WTC11 (cell line): Measurements from ENCODE around the gene HCST. TPM values are rescaled to one million over a fixed set of nuclear protein-coding genes. Genes with fewer than 3 reads are reported as not detected.
"Not testable (repeated sequence)": the region's sequence is repeated elsewhere in the genome, so short reads cannot be mapped to it uniquely, and the experiment has no call there.

Experiments used
- ATAC-seq: fragments of 200-7000 bp; cut with Tn5 transposase; 2 replicates; pipeline ENCODE4 v1.10.0; 2021; ENCODE audit warnings: mild to moderate bottlenecking, moderate library complexity
- CTCF ChIA-PET: fragments of 300-600 bp; sonication (Branson Sonifier 250); formaldehyde crosslinking; loops from one replicate; lab custom pipeline; 2021; ENCODE audit warnings: antibody characterized with exemption; lab: Charles Lee
- POLR2A ChIA-PET: fragments of 350-600 bp; sonication (Branson Sonifier 250); formaldehyde crosslinking; loops from one replicate; lab custom pipeline; 2021; ENCODE audit warnings: antibody characterized with exemption; lab: Charles Lee
- DNase-seq: peaks from one replicate; pipeline ENCODE4 v3.0.0; 2021; ENCODE audit warnings: low spot score
- H3K27ac Mint-ChIP-seq: 2 replicates; pipeline ENCODE4 v1.8.0; 2021; ENCODE audit warnings: mixed read lengths
- H3K27me3 Mint-ChIP-seq: 2 replicates; pipeline ENCODE4 v1.8.0; 2021; ENCODE audit warnings: low read depth, mild to moderate bottlenecking, moderate library complexity, mixed read lengths
- H3K36me3 Mint-ChIP-seq: 2 replicates; pipeline ENCODE4 v1.8.0; 2021; ENCODE audit warnings: mixed read lengths
- H3K4me1 Mint-ChIP-seq: 2 replicates; pipeline ENCODE4 v1.8.0; 2022; ENCODE audit warnings: mixed read lengths
- H3K4me3 Mint-ChIP-seq: 2 replicates; pipeline ENCODE4 v1.8.0; 2021; ENCODE audit warnings: mild to moderate bottlenecking, moderate library complexity, mixed read lengths
- H3K9me3 Mint-ChIP-seq: 2 replicates; pipeline ENCODE4 v1.8.0; 2021; ENCODE audit warnings: mixed read lengths
- AR ChIP-seq: fragments of 250-450 bp; sonication (Bioruptor Pico); IDR thresholded peaks from 2 replicates; pipeline ENCODE4 v1.9.0; 2021; ENCODE audit warnings: mild to moderate bottlenecking
- ATF1 ChIP-seq: sonication (generic); formaldehyde crosslinking; IDR thresholded peaks from 2 replicates; pipeline ENCODE4 v1.8.1; 2023; ENCODE audit warnings: mild to moderate bottlenecking, moderate library complexity, missing genetic modification reagents
- ATF3 ChIP-seq: sonication (generic); formaldehyde crosslinking; conservative IDR thresholded peaks from 2 replicates; pipeline ENCODE4 v1.8.1; 2022; ENCODE audit warnings: mild to moderate bottlenecking, missing genetic modification reagents
- FOXP1 ChIP-seq: sonication (generic); formaldehyde crosslinking; IDR thresholded peaks from 2 replicates; pipeline ENCODE4 v1.8.0; 2022; ENCODE audit warnings: missing genetic modification reagents, mild to moderate bottlenecking, moderate library complexity, borderline replicate concordance
- NFE2L1 ChIP-seq: sonication (generic); formaldehyde crosslinking; IDR thresholded peaks from 2 replicates; pipeline ENCODE4 v1.8.1; 2023; ENCODE audit warnings: missing genetic modification reagents
- NR2C2 ChIP-seq: sonication (generic); formaldehyde crosslinking; IDR thresholded peaks from 2 replicates; pipeline ENCODE4 v1.8.0; 2022; ENCODE audit warnings: mild to moderate bottlenecking, missing genetic modification reagents
- SOX15 ChIP-seq: fragments of 250-450 bp; sonication (Bioruptor Pico); IDR thresholded peaks from 2 replicates; pipeline ENCODE4 v1.9.0; 2021; ENCODE audit warnings: mild to moderate bottlenecking
- STAT6 ChIP-seq: sonication (generic); formaldehyde crosslinking; conservative IDR thresholded peaks from 2 replicates; pipeline ENCODE4 v1.8.1; 2023; ENCODE audit warnings: mild to moderate bottlenecking, low read depth, missing genetic modification reagents, moderate library complexity
- TEAD1 ChIP-seq: sonication (generic); formaldehyde crosslinking; IDR thresholded peaks from 2 replicates; pipeline ENCODE4 v1.8.0; 2022; ENCODE audit warnings: mild to moderate bottlenecking, missing genetic modification reagents
- ZNF121 ChIP-seq: sonication (generic); formaldehyde crosslinking; IDR thresholded peaks from 2 replicates; pipeline ENCODE4 v1.8.0; 2023; ENCODE audit warnings: missing genetic modification reagents
- ZNF232 ChIP-seq: sonication (generic); formaldehyde crosslinking; IDR thresholded peaks from 2 replicates; pipeline ENCODE4 v1.8.0; 2022; ENCODE audit warnings: mild to moderate bottlenecking, missing genetic modification reagents
- ZNF317 ChIP-seq: sonication (generic); formaldehyde crosslinking; IDR thresholded peaks from 2 replicates; pipeline ENCODE4 v1.8.1; 2023; ENCODE audit warnings: low read depth, mild to moderate bottlenecking, moderate library complexity, missing genetic modification reagents, borderline replicate concordance
- ZNF671 ChIP-seq: fragments of 250-450 bp; sonication (Bioruptor Pico); IDR thresholded peaks from 2 replicates; pipeline ENCODE4 v1.8.0; 2021; ENCODE audit warnings: mild to moderate bottlenecking
- total RNA-seq: library from RNA; stranded (reverse); gene quantifications from 3 replicates; pipeline ENCODE4 v1.2.3, GENCODE V29; 2021
- TF ChIP-seq, protein P1 (sequence below): sonication (generic); formaldehyde crosslinking; IDR thresholded peaks from 2 replicates; pipeline ENCODE4 v1.8.0; 2022; ENCODE audit warnings: mild to moderate bottlenecking, missing genetic modification reagents
- TF ChIP-seq, protein P2 (sequence below): sonication (generic); formaldehyde crosslinking; IDR thresholded peaks from 2 replicates; pipeline ENCODE4 v1.8.0; 2023; ENCODE audit warnings: missing genetic modification reagents, mild to moderate bottlenecking, borderline replicate concordance
- TF ChIP-seq, protein P3 (sequence below): sonication (generic); formaldehyde crosslinking; IDR thresholded peaks from 2 replicates; pipeline ENCODE4 v1.8.1; 2023; ENCODE audit warnings: mild to moderate bottlenecking, missing genetic modification reagents, moderate library complexity
- TF ChIP-seq, protein P4 (sequence below): fragments of 250-450 bp; sonication (Bioruptor Pico); IDR thresholded peaks from 2 replicates; pipeline ENCODE4 v2.1.2; 2022; ENCODE audit warnings: mild to moderate bottlenecking, moderate library complexity
- TF ChIP-seq, protein P5 (sequence below): fragments of 200-600 bp; IDR thresholded peaks from 2 replicates; pipeline ENCODE4 v1.8.0; 2022; ENCODE audit warnings: antibody characterized with exemption

Gene HCST
- total RNA-seq, 1 experiment from 2014 or later: 1.9 TPM

GRCh38 chr19:35890113-35890650 is 12.1 kb upstream of the HCST start (continued):
- no peak for TF ChIP-seq ZNF317 (CRISPR knock-in tag)
- no peak for TF ChIP-seq STAT6
- no peak for TF ChIP-seq FOXP1
- TF ChIP-seq AR (CRISPR knock-in tag): no peak
- TF ChIP-seq, protein P1, sequence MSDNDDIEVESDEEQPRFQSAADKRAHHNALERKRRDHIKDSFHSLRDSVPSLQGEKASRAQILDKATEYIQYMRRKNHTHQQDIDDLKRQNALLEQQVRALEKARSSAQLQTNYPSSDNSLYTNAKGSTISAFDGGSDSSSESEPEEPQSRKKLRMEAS: no peak
- TF ChIP-seq, protein P2, sequence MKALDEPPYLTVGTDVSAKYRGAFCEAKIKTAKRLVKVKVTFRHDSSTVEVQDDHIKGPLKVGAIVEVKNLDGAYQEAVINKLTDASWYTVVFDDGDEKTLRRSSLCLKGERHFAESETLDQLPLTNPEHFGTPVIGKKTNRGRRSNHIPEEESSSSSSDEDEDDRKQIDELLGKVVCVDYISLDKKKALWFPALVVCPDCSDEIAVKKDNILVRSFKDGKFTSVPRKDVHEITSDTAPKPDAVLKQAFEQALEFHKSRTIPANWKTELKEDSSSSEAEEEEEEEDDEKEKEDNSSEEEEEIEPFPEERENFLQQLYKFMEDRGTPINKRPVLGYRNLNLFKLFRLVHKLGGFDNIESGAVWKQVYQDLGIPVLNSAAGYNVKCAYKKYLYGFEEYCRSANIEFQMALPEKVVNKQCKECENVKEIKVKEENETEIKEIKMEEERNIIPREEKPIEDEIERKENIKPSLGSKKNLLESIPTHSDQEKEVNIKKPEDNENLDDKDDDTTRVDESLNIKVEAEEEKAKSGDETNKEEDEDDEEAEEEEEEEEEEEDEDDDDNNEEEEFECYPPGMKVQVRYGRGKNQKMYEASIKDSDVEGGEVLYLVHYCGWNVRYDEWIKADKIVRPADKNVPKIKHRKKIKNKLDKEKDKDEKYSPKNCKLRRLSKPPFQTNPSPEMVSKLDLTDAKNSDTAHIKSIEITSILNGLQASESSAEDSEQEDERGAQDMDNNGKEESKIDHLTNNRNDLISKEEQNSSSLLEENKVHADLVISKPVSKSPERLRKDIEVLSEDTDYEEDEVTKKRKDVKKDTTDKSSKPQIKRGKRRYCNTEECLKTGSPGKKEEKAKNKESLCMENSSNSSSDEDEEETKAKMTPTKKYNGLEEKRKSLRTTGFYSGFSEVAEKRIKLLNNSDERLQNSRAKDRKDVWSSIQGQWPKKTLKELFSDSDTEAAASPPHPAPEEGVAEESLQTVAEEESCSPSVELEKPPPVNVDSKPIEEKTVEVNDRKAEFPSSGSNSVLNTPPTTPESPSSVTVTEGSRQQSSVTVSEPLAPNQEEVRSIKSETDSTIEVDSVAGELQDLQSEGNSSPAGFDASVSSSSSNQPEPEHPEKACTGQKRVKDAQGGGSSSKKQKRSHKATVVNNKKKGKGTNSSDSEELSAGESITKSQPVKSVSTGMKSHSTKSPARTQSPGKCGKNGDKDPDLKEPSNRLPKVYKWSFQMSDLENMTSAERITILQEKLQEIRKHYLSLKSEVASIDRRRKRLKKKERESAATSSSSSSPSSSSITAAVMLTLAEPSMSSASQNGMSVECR (CRISPR knock-in tag): no peak
- TF ChIP-seq ZNF232: no peak
- no peak for TF ChIP-seq NR2C2 (CRISPR knock-in tag)
- no peak for TF ChIP-seq ZNF671 (CRISPR knock-in tag)

DNA sequence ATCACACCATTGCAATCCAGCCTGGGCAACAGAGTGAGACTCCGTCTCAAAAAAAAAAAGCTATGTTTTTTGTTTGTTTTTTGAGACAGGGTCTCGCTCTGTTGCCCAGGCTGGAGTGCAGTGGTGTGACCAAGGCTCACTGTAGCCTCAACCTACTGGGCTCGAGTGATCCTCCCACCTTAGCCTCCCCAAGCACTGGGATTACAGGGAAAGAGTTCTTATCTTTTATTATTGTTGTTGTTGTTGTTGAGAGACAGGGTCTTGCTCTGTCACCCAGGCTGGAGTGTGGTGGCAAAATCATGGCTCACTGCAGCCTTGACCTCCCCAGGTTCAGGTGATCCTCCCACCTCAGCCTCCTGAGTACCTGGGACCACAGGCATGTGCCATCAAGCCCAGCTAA is 10.5 kb upstream of the HCST start:
- H3K4me1 Mint-ChIP-seq, H3K9me3 Mint-ChIP-seq, DNase-seq, POLR2A ChIA-PET, H3K27ac Mint-ChIP-seq, CTCF ChIA-PET, H3K27me3 Mint-ChIP-seq, ATAC-seq, H3K4me3 Mint-ChIP-seq: not testable (repeated sequence)
- peaks cover 66% of the 10 kb centered on the region for H3K36me3 Mint-ChIP-seq

GRCh38 chr19:35894342-35894741 is 8.0 kb upstream of the HCST start:
- Mint-ChIP-seq H3K27ac (no peak overlapping the region), H3K9me3 (no peaks in the 10 kb centered on the region), H3K4me3 (no peak overlapping the region), H3K27me3 (no peaks in the 10 kb centered on the region), H3K36me3 (peaks cover 51% of the 10 kb centered on the region), H3K4me1 (no peaks in the 10 kb centered on the region)
- no peak for DNase-seq
- ChIA-PET POLR2A (no interaction called here), CTCF (no interaction called here)
- ATAC-seq: no peak
- TF ChIP-seq NFE2L1 (no peak), ATF3 (no peak), ZNF121 (no peak), SOX15 (CRISPR knock-in tag) (no peak), ATF1 (CRISPR knock-in tag) (no peak), TEAD1 (CRISPR knock-in tag) (no peak)
- TF ChIP-seq, protein P3, sequence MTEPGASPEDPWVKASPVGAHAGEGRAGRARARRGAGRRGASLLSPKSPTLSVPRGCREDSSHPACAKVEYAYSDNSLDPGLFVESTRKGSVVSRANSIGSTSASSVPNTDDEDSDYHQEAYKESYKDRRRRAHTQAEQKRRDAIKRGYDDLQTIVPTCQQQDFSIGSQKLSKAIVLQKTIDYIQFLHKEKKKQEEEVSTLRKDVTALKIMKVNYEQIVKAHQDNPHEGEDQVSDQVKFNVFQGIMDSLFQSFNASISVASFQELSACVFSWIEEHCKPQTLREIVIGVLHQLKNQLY (CRISPR knock-in tag): no peak
- TF ChIP-seq, protein P4, sequence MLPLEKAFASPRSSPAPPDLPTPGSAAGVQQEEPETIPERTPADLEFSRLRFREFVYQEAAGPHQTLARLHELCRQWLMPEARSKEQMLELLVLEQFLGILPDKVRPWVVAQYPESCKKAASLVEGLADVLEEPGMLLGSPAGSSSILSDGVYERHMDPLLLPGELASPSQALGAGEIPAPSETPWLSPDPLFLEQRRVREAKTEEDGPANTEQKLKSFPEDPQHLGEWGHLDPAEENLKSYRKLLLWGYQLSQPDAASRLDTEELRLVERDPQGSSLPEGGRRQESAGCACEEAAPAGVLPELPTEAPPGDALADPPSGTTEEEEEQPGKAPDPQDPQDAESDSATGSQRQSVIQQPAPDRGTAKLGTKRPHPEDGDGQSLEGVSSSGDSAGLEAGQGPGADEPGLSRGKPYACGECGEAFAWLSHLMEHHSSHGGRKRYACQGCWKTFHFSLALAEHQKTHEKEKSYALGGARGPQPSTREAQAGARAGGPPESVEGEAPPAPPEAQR: no peak
- TF ChIP-seq, protein P5, sequence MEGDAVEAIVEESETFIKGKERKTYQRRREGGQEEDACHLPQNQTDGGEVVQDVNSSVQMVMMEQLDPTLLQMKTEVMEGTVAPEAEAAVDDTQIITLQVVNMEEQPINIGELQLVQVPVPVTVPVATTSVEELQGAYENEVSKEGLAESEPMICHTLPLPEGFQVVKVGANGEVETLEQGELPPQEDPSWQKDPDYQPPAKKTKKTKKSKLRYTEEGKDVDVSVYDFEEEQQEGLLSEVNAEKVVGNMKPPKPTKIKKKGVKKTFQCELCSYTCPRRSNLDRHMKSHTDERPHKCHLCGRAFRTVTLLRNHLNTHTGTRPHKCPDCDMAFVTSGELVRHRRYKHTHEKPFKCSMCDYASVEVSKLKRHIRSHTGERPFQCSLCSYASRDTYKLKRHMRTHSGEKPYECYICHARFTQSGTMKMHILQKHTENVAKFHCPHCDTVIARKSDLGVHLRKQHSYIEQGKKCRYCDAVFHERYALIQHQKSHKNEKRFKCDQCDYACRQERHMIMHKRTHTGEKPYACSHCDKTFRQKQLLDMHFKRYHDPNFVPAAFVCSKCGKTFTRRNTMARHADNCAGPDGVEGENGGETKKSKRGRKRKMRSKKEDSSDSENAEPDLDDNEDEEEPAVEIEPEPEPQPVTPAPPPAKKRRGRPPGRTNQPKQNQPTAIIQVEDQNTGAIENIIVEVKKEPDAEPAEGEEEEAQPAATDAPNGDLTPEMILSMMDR: no peak
